Retinal pigment epithelial cell (primary cell): ENCODE measurements around the gene PPP1R9A.

Experiments used
- DNase-seq: peaks from one replicate; pipeline ENCODE4 v3.0.0-alpha.2; 2010; ENCODE audit warnings: low read depth
- H3K4me3 ChIP-seq: 2 replicates; pipeline ENCODE4 v1.5.1; 2011; ENCODE audit warnings: mild to moderate bottlenecking, low read length, control low read depth, moderate library complexity
- TF ChIP-seq, protein P1 (sequence below): conservative IDR thresholded peaks from 2 replicates; pipeline ENCODE4 v1.5.1; 2011; ENCODE audit warnings: low read depth, low read length, control low read depth, inconsistent platforms

Gene PPP1R9A

GRCh38 chr7:95095259-95095965, 188.0 kb downstream of the PPP1R9A start:
- no peak for DNase-seq
- no peak overlapping the region for H3K4me3 ChIP-seq
- TF ChIP-seq, protein P1, sequence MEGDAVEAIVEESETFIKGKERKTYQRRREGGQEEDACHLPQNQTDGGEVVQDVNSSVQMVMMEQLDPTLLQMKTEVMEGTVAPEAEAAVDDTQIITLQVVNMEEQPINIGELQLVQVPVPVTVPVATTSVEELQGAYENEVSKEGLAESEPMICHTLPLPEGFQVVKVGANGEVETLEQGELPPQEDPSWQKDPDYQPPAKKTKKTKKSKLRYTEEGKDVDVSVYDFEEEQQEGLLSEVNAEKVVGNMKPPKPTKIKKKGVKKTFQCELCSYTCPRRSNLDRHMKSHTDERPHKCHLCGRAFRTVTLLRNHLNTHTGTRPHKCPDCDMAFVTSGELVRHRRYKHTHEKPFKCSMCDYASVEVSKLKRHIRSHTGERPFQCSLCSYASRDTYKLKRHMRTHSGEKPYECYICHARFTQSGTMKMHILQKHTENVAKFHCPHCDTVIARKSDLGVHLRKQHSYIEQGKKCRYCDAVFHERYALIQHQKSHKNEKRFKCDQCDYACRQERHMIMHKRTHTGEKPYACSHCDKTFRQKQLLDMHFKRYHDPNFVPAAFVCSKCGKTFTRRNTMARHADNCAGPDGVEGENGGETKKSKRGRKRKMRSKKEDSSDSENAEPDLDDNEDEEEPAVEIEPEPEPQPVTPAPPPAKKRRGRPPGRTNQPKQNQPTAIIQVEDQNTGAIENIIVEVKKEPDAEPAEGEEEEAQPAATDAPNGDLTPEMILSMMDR = no peak

DNA sequence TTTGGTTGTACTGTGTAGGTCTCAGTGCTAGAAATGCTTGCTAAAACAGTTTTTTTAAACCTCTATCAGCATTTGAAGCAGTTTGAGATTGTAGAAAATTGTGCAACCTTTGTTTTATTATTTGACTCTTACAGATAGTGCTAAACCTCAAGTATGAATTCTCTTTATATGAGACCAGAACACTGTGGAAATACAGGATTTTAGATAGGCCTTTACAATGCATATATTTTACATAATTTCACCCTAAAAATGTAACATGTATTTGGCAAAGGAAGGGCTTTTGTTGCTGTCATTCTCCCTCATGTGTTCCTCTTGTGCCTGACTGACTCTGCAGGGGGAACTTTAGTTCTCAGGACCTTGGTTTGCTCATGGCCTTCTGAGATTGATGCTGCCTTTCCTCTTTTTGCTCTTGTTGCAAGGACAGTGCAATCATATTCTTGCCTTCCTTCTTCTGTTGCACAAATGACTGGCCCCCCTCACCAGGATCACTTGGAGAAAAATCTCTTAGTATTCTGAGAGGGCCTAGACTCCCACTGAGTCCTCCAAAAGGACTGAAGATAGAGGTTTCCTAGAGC, 188.7 kb downstream of the PPP1R9A start:
- H3K4me3 ChIP-seq = no peak overlapping the region
- TF ChIP-seq, protein P1 = no peak
- no peak for DNase-seq

- no peak for DNase-seq
- no peak overlapping the region for H3K4me3 ChIP-seq
- TF ChIP-seq, protein P1 = no peak
Observed at GRCh38 chr7:95097291-95097690, 189.9 kb downstream of the PPP1R9A start.

GRCh38 chr7:95097851-95098250, 190.5 kb downstream of the PPP1R9A start:
- DNase-seq = no peak
- TF ChIP-seq, protein P1 = no peak
- no peak overlapping the region for H3K4me3 ChIP-seq

DNA sequence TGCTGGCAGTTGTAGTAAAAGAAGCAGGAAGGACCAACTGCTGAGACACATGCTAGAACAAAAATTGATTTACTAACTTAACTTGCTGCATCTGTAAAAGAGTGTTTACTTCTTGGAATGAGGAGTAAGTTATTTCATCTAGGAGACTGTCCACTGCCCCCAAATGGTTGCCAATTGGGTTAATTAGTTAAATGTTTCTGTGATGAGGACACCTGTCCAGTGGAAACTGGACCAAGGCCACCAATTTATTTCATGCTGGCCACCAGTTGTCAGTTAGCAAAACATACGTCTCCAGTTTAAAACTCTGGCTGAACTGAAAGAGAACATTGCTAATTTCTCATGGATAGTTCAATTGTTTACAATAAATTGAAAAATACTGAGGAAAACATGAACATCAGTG, 191.7 kb downstream of the PPP1R9A start:
- DNase-seq = no peak
- no peak overlapping the region for H3K4me3 ChIP-seq
- TF ChIP-seq, protein P1 = no peak

GRCh38 chr7:95101422-95101821, 194.0 kb downstream of the PPP1R9A start:
- DNase-seq = no peak
- TF ChIP-seq, protein P1 = no peak
- no peak overlapping the region for H3K4me3 ChIP-seq

DNA sequence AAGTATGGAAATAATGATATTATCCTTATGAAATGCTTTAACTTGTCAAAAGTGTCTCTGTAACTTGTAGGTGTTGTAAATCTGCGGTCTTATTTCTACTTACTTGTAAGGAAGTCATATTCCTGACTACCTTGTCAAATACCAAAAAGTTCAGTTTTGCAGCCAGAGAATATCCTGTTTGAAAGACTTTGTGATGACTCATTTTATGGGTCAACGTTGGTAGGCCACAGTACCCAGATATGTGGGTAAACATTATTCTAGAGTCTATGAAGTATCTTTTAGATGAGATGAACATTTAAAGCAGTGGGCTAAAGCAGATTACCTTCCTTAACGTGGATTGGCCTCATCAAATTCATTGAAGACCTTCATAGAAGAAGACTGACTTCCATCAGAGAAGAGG, 195.3 kb downstream of the PPP1R9A start:
- no peak for DNase-seq
- no peak overlapping the region for H3K4me3 ChIP-seq
- TF ChIP-seq, protein P1 = no peak
